ENCODE data around the gene DPP6.

DPP6 gene

DNA sequence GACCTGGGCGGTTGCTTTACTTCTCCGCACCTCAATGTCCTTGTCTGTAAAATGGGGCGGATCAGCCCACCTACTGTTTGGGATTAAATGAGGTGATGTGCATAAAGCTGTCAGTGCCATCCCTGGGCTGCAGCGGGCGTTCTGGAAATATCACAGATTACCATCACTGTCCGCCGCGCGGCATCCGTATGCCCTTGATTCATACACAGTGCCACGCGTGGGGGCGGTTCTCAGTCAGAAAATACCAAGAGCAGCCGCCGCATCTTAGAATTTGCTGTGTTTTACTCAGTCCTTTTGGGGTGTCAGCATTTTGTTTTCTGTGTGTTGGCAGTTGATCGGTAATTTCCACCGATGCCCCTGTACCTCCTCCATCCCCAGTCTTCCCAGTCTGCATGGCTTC lies 338.8 kb downstream of the DPP6 start:
- in situ Hi-C loops (cut with HindIII; ENCODE audit: low sequenced_read_pairs), result no loop called here

DNA sequence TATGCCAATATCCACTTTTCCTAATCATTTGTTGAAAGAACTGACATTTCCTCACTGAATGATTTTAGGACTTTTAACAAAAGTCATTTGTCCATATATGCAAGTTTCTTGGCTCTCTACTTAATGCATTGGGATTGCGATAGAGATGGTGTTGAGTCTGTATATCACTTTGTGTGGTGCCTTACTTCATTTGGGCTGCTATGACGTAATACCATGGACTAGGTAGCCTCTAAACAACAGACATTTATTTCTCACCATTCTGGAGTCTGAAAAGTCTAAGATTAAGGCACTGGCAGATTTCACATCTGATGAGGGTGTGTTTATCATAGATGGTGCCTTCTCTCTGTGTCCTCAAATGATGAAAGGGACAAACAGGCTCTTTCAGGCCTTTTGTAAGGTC lies 342.6 kb downstream of the DPP6 start:
- in situ Hi-C loops (cut with HindIII; ENCODE audit: low sequenced_read_pairs), result no loop called here

DNA sequence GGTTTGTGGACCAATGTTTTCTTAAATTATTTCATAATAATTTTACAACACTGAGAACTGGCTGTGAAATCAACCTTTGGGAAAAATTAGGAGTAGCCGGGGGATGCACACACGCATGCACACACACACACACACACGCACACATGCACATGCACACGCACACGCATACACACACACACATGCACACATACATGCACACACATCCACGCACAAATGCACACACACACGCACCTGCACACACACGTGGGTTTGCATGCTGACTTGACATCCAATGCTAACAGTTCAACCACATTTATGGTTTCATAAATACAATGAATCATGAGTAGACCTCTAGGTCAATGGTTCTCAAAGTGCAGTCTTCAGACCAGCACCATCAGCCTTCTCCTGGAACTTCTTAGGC lies 354.1 kb downstream of the DPP6 start:
- in situ Hi-C loops (cut with HindIII; ENCODE audit: low sequenced_read_pairs), result no loop called here

DNA sequence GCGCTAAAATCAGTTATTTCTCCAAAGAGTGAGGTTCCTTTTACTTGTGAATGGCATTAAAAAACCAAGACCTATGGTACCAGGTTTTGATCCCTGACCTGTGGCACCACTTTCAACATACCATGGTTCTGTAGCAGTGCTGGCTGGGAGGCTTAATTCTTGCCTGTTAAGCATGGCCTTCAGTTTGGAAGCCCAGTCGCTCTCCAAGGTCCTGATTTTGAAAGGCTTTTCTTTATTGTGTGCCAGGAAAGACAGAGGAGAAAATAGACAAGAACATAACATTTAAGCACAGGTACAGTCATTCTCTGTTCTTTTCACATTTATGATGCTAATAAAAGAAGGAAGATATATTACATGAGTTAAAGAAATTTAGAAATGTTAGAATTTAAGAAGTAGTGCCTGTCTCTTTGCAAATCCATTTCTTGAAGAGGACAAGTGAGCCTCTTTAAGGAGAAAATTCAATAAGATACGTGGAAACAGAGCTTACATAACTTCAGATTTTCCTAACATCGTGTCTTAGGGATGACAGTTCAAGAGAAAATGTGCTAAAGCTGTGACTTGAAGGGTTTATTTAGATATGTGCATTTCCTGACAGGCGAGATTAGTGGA lies 357.6 kb downstream of the DPP6 start:
- in situ Hi-C loops (cut with HindIII; ENCODE audit: low sequenced_read_pairs), result no loop called here

DNA sequence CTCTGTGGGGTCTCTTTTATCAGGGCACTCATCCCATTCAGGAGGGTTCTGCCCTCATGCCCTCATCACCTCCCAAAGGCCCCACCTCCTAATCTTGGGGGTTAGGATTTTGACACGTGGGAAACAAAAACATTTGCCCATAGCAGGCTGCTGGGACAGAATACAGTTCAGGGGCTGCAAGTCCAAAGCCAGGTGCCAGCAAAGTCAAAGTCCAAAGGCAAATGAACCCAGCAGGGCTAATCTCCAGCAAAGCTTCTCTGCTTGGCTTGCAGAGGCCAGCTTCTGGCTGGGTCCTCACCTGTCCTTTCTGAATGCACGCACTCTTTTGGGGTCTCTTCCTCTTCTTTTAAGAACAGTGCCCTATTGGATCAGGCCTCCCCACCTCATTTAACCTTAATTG lies 359.9 kb downstream of the DPP6 start:
- in situ Hi-C loops (cut with HindIII; ENCODE audit: low sequenced_read_pairs), result no loop called here

DNA sequence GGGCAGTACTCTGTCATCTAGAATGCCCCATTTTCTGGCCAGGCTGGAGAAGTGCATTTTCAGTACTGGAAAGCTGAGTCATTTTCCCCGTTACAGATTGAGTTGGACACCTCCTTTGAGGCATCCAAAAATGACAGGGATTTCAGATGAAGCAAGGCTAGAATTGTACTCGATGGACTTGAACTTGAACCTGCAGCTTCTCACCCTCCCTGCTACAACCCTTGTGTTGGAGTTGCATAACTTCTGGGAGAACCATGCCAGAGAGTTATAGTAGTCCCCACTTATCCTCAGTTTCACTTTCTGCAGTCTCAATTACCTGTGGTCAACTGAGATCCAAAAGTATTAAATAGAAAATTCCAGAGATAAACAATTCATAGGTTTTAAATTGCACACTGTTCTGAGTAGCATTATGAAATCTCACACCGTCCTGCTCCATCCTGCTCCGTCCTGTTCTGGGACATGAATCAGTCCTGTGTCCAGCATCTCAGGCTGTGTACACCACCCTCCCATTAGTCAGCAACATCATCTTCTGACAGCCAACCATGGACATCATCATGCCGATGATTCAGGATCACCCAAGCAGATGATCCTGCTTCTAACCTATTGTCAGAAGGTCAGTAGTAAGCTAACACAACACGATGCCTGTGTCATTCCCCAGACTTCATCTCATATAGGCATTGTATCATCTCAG lies 363.7 kb downstream of the DPP6 start:
- in situ Hi-C loops (cut with HindIII; ENCODE audit: low sequenced_read_pairs), result no loop called here

DNA sequence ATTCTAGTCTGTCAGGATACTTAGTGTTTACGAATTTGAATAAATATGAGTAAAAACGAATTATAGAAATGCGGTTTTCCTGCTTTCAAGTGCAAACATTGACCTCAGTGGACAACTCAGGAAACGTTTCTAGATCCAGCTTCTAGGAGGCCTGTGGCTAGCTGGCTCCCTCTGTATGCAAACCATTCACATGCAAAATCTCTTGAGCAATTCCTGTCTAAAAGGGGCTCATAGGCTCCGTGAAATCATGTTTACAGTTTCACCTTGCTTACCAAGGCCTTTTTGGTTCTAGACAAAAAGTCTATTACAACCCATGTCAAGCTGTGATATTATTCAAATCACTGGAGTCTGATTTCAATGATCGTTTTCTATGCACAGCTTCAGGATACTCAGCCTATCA lies 364.5 kb downstream of the DPP6 start:
- in situ Hi-C loops (cut with HindIII; ENCODE audit: low sequenced_read_pairs), result no loop called here

DNA sequence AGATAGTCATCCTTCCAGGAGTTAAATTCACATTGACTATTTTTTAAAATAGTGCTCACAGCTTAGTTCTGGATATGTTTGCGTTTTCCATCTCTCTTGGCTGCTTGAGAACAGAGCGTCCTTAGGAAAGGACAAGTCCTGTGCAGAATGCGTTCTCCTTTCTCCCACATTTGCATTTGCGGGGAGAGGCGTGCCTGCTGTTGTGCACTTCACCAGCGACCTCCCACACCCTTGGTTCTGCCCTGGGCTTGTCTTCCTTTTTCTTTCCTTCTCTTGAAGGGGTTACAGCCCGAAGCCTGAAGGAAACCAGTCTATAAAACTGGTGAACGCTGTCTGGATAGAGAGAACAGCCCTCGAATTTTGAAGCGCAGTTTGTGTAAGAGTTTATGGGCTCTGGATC lies 367.1 kb downstream of the DPP6 start:
- in situ Hi-C loops (cut with HindIII; ENCODE audit: low sequenced_read_pairs), result no loop called here

DNA sequence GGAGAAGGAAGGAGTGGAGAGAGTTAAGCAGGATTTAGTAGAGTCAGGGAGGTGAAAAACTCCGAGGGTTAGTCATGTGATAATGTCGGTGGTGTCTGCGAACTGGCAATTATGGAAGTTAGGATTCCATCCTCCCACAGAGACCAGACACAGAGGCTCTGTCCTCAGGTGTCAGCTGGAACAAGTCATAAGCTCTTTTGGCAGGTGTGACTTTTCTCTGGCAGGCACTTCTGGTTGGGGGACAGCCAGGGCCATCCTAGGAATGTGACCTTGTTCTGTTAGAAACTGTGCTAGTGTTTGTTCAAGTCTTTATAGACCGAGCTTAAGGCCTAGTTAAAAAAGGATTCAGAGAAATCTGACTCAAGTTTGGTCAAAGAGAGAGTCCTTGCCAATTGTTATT lies 371.0 kb downstream of the DPP6 start:
- in situ Hi-C loops (cut with HindIII; ENCODE audit: low sequenced_read_pairs), result no loop called here

DNA sequence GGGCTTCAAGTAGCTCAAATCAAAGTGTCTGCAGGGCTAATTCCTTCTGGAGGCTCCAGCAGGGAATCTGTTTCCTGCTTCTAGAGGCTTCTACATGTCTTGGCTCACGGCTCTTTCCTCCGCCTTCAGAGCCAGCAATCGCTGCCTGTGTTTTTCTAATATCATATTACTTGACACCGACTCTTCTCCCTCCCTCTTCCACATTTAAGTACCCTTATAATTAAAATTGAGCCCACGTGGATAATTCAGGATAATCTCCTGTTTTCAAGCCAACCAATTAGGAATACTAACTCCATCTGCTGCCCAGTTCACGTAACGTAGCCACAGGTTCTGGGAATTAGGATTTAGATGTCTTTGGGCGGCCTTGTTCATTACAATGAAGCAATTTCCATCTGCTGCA lies 372.2 kb downstream of the DPP6 start:
- in situ Hi-C loops (cut with HindIII; ENCODE audit: low sequenced_read_pairs), result no loop called here

DNA sequence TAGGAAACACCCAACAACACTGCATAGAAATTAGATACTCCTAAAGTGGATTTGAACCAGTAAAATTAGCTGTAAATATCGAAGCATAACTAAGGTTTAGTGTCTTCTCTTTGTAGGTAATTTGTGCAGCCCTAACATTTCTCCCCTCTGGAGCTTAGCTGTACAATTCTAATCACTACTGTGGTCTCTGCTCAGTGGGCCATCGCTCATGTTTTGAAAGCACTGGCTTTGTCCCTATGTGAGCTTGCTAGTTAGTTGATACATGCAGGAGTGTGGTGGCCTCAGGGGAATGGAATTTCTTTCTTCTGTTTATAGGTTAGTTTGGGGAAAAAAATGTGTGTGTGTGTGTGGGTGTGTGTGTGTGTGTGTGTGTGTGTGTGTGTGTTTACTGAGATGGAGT lies 373.1 kb downstream of the DPP6 start:
- in situ Hi-C loops (cut with HindIII; ENCODE audit: low sequenced_read_pairs), result no loop called here

DNA sequence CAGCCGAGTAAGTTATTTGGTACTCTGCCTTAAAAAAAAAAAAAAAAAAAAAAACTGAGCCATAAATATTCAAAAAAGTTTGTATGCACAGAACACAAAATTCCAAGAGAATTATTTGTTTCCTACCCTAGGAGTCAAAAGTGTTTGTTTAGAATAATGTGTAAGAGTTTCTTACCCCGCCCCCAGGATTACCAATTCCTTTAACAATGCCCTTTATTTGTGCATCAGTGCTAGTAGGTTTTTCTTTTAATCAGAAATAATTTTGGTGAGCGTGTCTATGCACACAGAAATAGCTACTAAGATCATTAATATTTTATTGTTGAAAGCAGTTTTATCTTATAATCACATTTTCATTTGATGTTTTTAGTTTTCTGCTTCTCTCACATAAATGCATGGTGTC lies 374.6 kb downstream of the DPP6 start:
- in situ Hi-C loops (cut with HindIII; ENCODE audit: low sequenced_read_pairs), result no loop called here

DNA sequence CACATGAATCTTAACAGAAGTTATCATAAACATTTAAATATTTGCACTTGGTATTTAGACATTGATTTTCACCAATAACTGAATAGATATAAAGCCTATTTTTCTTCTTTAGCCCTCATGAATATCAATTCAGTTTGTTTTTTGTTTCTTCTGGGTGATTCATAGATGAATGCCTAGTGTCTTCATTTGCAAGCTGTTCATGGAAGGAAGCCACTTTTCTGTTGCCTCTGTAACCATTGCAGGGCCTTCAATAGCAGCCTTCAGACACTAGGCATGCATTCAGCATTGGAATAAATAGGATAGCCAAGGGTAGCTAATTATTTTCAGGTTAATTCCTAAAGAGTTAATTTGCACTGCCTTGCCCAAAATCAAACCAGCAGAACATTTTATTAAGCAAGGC lies 375.3 kb downstream of the DPP6 start:
- in situ Hi-C loops (cut with HindIII; ENCODE audit: low sequenced_read_pairs), result no loop called here

DNA sequence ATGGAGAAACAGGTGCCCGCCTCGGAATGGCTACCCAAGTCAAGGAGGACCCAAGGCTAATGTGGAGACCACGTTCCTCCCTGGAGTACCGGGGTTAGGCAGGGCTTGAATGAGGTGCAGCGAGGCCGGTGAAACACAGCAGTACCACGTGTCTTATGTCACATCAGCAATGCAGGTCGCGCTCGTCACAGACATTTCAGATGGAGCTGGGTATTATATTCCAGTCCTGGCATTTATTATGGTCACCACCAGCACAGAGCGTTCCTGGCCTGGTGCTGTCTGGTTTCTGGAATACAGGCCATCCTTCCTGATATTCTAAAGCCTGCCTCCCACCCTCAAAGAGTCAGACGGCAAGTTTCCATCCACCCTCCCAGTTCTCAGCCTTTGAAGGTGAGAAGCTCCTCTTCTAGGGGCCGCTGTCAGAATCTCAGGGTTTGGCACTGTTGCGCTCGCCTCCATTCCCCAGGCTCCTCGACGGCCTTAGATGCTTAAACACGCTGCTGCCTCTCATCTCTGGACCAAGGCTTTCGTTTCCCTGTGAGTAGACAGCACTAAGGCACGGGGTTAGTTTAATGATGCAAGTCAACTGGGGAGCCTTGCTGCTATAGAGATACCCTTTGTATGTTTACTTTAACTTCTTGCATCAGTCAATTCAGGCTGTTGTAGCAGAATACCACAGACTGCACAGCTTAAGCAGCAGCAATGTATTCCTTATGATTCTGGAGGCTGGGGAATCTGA lies 377.6 kb downstream of the DPP6 start:
- in situ Hi-C loops (cut with HindIII; ENCODE audit: low sequenced_read_pairs), result no loop called here

DNA sequence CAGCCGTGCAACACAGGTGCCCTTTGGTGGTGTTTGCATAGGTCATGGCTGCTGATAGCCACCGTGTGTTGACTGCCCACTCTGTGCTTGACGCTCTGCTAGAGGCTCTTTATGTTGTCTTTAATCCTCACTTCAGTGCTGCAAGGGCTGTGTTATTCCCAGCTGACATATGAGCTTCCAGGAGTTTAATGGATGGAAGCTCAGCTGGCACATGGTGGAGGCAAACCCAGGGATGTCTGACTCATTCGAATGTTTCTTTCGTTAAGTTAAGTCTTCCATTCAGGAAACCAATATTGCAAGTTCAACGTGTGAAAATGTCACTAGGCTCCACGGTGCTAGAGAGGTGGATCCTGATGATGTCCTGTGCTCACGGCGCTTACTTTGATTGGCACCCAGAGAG lies 378.4 kb downstream of the DPP6 start:
- in situ Hi-C loops (cut with HindIII; ENCODE audit: low sequenced_read_pairs), result no loop called here

DNA sequence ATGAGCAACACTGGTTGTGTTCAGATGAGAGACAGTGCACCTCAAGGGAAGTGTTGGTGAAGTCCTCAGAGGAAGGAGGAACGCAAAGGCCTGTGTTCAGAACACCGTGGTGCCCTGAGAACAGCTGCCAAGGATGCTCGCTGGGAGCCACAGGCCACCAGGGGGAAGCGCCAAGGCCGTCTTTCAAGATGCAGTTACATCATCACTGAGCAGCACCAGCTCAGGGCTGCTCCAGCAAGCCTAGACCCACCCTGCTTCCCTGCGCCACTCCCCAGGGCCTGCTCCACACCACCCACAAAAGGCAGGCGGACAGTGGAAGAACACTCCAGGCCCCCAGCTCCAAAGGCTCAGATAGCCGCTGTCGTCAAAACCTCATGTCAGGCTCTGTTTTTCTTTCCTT lies 378.8 kb downstream of the DPP6 start:
- in situ Hi-C loops (cut with HindIII; ENCODE audit: low sequenced_read_pairs), result no loop called here

DNA sequence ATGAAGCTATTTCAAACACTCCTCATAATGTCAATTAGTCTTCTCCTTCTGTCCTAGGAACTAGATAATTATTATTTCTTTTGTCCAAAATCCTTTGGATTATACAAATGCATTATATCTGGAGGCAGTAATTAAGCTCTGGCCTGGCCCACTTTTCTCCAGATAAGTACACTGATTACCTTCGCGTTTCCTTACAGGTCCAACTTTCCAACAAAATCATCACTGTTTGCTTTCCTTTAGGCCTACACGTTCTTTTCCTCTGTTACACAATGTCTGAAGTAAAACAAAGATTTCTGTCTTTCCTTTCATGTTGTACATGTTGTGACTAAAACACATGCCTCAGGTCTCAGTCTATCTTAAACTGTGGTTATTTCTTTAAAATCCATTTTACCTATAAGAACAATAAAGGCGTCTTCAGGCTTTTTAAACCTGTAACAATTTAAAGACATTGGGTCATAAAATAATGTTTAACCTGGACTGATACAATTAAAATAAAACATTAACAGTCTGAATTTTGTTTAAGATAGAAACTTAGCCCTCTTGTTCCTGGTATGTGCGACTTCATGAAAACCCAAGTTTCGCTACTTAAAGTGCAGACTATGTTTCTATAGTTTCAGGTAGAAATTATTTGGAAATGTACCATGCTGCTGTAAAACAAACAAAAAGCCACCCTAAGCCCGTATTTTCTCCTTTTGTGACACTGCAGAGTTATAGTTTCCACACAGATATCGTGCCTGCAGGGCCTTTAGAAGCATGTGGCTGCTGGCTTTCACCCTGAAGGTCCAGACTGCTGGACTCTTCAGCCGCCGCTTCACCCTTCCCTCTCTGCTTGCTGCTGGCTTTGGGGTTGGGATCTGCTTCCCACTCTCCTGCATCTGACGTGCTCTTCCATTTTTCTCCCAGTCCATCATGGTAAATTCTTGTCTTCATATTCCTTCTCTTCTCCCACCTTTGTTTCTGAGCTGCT lies 381.7 kb downstream of the DPP6 start:
- in situ Hi-C loops (cut with HindIII; ENCODE audit: low sequenced_read_pairs), result no loop called here

DNA sequence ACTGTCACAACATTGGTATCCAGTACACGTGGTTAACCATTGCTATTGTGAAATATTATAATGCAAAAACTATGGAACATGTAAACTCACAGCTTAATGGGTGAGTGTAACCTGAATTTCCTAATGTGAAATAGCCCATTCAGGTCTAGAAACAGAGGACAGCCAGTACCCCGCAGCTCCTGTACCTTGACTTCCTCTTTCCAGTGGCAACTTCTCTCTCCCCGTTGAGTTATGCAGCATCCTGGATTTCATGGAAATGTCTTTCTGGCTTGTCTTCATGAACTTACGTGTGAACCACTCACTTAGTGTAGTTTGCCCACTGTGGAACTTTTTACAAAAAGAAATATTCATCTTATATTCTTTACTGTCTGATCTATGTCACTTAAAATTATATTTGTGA lies 384.4 kb downstream of the DPP6 start:
- in situ Hi-C loops (cut with HindIII; ENCODE audit: low sequenced_read_pairs), result no loop called here

DNA sequence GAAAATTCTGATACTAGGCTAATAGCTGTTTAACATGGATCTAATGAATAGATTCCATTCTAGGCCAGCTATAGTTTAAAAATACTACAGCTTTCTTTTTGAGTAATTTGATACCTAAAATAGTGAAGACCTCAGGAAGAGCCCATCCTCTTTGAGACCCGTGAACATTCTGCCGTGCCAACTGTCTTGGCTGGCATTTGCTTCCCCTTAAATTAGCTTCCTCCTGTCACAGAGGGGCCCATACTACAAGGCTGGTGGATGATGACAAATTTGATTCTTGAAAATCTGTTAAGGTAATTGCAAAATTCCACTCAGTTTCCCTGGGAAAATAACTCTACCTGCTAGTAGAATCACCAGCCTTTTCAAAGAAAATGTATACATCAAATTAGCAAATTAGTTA lies 385.0 kb downstream of the DPP6 start:
- in situ Hi-C loops (cut with HindIII; ENCODE audit: low sequenced_read_pairs), result no loop called here

DNA sequence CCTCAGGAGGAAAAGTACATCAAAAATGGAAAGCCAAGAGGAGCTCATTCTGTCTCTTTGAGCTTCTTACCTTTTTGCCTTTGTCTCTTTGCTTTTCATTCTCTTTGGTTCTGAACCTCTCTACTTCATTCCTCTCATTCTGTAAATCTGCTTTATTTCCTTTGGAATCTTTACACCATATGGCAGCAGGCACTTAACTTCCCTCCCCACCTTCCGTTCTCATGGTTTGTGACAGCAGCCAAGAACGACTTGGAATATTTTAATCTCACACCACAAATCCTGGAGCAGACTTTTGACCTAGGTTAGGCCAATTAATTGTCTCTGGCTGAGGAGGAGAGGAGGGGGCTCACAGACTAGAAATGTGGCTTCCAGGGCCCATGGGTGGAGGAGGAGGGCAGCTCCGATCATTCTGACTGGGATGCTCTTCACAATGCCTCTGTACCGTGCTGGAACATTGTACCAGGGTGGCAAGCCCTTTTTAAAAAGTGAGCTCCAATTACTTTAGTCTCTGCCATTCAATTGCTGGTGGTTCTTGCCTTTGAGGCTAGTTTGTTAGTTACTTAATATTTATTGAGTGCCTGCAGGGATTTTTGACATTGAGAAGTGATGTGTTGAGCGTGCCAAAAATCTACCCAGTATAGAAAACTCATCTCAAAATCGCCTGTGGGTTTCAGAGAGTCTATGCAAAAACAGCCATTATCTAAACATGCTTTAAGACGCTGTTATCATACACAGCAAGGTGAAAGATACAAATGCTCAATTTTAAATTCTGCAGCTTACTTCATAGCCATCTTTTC lies 386.6 kb downstream of the DPP6 start:
- in situ Hi-C loops (cut with HindIII; ENCODE audit: low sequenced_read_pairs), result no loop called here

All from DLD1 (cell line).